Loucy (cell line): Measurements from ENCODE around the gene UBE3C.

ENCODE experiments used
- H2AFZ ChIP-seq: fragments of 200-600 bp; sonication (generic); 2 replicates; pipeline ENCODE4 v1.6.0; 2016; ENCODE audit warnings: antibody characterized with exemption, mild to moderate bottlenecking, low read length, moderate library complexity
- H3F3A ChIP-seq: fragments of 200-600 bp; 2 replicates; pipeline ENCODE4 v1.6.0; 2016; ENCODE audit warnings: antibody characterized with exemption, low read depth, mild to moderate bottlenecking
- H3K27me3 ChIP-seq: fragments of 200-600 bp; sonication (generic); 2 replicates; pipeline ENCODE4 v1.6.1; 2014; ENCODE audit warnings: low read length, mild to moderate bottlenecking; ENCODE audit not compliant: insufficient read depth, poor library complexity, severe bottlenecking
- H3K36me3 ChIP-seq: fragments of 200-600 bp; sonication (generic); 2 replicates; pipeline ENCODE4 v1.6.1; 2016; ENCODE audit warnings: low read length; ENCODE audit not compliant: insufficient read depth
- H3K4me1 ChIP-seq: fragments of 200-600 bp; sonication (generic); 2 replicates; pipeline ENCODE4 v1.5.1; 2014; ENCODE audit warnings: low read length, mild to moderate bottlenecking; ENCODE audit not compliant: insufficient read depth, poor library complexity, severe bottlenecking
- H3K4me2 ChIP-seq: fragments of 200-600 bp; sonication (generic); 2 replicates; pipeline ENCODE4 v1.6.0; 2014; ENCODE audit warnings: antibody characterized with exemption, low read length, low read depth, mild to moderate bottlenecking; ENCODE audit not compliant: poor library complexity, severe bottlenecking
- H3K4me3 ChIP-seq: fragments of 200-600 bp; sonication (generic); 2 replicates; pipeline ENCODE4 v1.5.1; 2014; ENCODE audit warnings: low read length, mild to moderate bottlenecking, mixed read lengths; ENCODE audit not compliant: poor library complexity, severe bottlenecking
- H3K79me2 ChIP-seq: fragments of 200-600 bp; sonication (generic); 2 replicates; pipeline ENCODE4 v1.6.1; 2014; ENCODE audit warnings: low read length; ENCODE audit not compliant: insufficient read depth
- H3K9ac ChIP-seq: fragments of 200-600 bp; sonication (generic); 2 replicates; pipeline ENCODE4 v1.6.0; 2014; ENCODE audit warnings: mild to moderate bottlenecking, low read depth, low read length, moderate library complexity; ENCODE audit not compliant: poor library complexity, severe bottlenecking
- H3K9me2 ChIP-seq: fragments of 200-600 bp; sonication (generic); replicated peaks from 2 replicates; pipeline ENCODE4 v1.6.1; 2016; ENCODE audit warnings: low read depth, low read length, mixed read lengths
- H3K9me3 ChIP-seq: fragments of 200-600 bp; sonication (generic); 2 replicates; pipeline ENCODE4 v1.6.1; 2014; ENCODE audit warnings: mild to moderate bottlenecking, antibody characterized with exemption, low read length, low read depth; ENCODE audit not compliant: insufficient read depth
- H4K20me1 ChIP-seq: fragments of 200-600 bp; sonication (generic); 2 replicates; pipeline ENCODE4 v1.6.0; 2014; ENCODE audit warnings: antibody characterized with exemption, low read length, mild to moderate bottlenecking; ENCODE audit not compliant: insufficient read depth, poor library complexity, severe bottlenecking
- CTCF ChIP-seq: fragments of 200-600 bp; sonication (generic); conservative IDR thresholded peaks from 2 replicates; pipeline ENCODE4 v1.5.1; 2014; ENCODE audit warnings: mild to moderate bottlenecking, antibody characterized with exemption, low read length
- EZH2phosphoT487 ChIP-seq: fragments of 200-600 bp; IDR thresholded peaks from 2 replicates; pipeline ENCODE4 v1.6.1; 2018; ENCODE audit warnings: antibody characterized with exemption, mild to moderate bottlenecking, moderate library complexity, borderline replicate concordance

Gene UBE3C

DNA sequence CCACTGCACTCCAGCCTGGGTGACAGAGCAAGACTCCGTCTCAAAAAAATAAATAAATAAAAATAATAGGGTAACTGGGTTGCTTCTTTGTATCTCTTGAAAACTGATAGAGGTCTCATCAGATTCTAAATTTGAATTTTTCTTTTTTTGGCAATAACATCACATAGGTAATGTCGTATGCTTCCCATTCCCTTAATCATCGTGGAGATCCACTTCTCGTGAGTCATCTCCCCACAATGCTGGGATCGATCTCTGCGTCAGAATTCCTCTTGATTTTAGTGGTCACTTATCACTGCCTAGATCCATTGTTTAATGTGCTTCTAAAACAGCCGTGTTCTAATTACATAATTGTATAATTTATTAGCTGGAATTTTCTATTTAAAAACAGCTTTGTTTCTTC lies 127.5 kb downstream of the UBE3C start:
- no peak overlapping the region for H3K4me2 ChIP-seq
- H4K20me1 ChIP-seq, result peaks cover 9% of the 10 kb centered on the region
- H3F3A ChIP-seq, result 0 out of 2 replicates have a peak, but pooled peaks cover 2% of the 10 kb centered on the region
- no peaks in the 10 kb centered on the region for H3K4me1 ChIP-seq
- H3K27me3 ChIP-seq, result no peaks in the 10 kb centered on the region
- no peak overlapping the region for H3K9ac ChIP-seq
- peaks cover 56% of the 10 kb centered on the region; the same call in 1 of the 2 replicates for H3K36me3 ChIP-seq
- no peak for TF ChIP-seq CTCF
- TF ChIP-seq EZH2phosphoT487, result no peak
- no peaks in the 10 kb centered on the region for H3K9me2 ChIP-seq
- no peak overlapping the region for H2AFZ ChIP-seq
- no peaks in the 10 kb centered on the region for H3K9me3 ChIP-seq
- no peak overlapping the region for H3K4me3 ChIP-seq
- H3K79me2 ChIP-seq, result no peaks in the 10 kb centered on the region

GRCh38 chr7:157267516-157267915 lies 128.8 kb downstream of the UBE3C start:
- H3K79me2 ChIP-seq, result no peaks in the 10 kb centered on the region
- H3K4me3 ChIP-seq, result no peak overlapping the region
- no peaks in the 10 kb centered on the region for H3K4me1 ChIP-seq
- H2AFZ ChIP-seq, result no peak overlapping the region
- no peak overlapping the region for H3K9ac ChIP-seq
- H3K36me3 ChIP-seq, result peaks cover 54% of the 10 kb centered on the region; the same call in 1 of the 2 replicates
- no peaks in the 10 kb centered on the region for H3F3A ChIP-seq
- no peaks in the 10 kb centered on the region for H4K20me1 ChIP-seq
- no peaks in the 10 kb centered on the region for H3K9me2 ChIP-seq
- no peak overlapping the region for H3K4me2 ChIP-seq
- H3K9me3 ChIP-seq, result no peaks in the 10 kb centered on the region
- TF ChIP-seq CTCF (no peak), EZH2phosphoT487 (no peak)
- no peaks in the 10 kb centered on the region for H3K27me3 ChIP-seq

DNA sequence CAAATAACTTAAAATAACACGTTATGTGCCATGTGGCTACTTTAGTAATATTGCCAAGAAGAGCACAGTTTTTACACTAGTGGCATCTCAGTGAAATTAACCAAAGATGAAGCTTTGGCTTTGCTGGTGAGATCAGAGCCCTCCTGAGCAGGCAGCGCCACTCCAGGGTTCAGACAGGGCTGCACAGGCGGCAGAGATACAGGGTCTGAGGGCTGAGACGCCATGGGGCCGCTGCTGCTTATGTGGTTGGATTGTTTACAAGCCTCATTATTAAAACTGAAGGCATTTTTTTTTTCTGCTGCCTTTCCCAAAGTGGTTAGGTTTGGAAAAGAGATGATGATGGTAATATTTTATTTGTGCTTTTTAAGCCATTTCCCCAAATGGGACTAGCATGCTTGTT lies 129.2 kb downstream of the UBE3C start:
- Histone ChIP-seq H3F3A (no peaks in the 10 kb centered on the region), H3K4me2 (no peak overlapping the region), H3K36me3 (peaks cover 50% of the 10 kb centered on the region; the same call in 1 of the 2 replicates), H3K9me3 (no peaks in the 10 kb centered on the region), H3K9ac (no peak overlapping the region), H3K79me2 (no peaks in the 10 kb centered on the region), H3K4me3 (no peak overlapping the region), H3K9me2 (no peaks in the 10 kb centered on the region), H3K4me1 (no peaks in the 10 kb centered on the region), H2AFZ (no peak overlapping the region), H4K20me1 (no peaks in the 10 kb centered on the region), H3K27me3 (no peaks in the 10 kb centered on the region)
- no peak for TF ChIP-seq EZH2phosphoT487
- TF ChIP-seq CTCF, result no peak
